ENCODE data around the gene DDX6. TPM values are rescaled to one million over a fixed set of nuclear protein-coding genes. Genes with fewer than 3 reads are reported as not detected.
A peak's percentile ranks its signal among the peaks of the same experiment; 100 is the strongest.
"Not testable (repeated sequence)": the region's sequence is repeated elsewhere in the genome, so short reads cannot be mapped to it uniquely, and the experiment has no call there.

DDX6 gene
- total RNA-seq, 1 donor from 2014 or later: 189 TPM

DNA sequence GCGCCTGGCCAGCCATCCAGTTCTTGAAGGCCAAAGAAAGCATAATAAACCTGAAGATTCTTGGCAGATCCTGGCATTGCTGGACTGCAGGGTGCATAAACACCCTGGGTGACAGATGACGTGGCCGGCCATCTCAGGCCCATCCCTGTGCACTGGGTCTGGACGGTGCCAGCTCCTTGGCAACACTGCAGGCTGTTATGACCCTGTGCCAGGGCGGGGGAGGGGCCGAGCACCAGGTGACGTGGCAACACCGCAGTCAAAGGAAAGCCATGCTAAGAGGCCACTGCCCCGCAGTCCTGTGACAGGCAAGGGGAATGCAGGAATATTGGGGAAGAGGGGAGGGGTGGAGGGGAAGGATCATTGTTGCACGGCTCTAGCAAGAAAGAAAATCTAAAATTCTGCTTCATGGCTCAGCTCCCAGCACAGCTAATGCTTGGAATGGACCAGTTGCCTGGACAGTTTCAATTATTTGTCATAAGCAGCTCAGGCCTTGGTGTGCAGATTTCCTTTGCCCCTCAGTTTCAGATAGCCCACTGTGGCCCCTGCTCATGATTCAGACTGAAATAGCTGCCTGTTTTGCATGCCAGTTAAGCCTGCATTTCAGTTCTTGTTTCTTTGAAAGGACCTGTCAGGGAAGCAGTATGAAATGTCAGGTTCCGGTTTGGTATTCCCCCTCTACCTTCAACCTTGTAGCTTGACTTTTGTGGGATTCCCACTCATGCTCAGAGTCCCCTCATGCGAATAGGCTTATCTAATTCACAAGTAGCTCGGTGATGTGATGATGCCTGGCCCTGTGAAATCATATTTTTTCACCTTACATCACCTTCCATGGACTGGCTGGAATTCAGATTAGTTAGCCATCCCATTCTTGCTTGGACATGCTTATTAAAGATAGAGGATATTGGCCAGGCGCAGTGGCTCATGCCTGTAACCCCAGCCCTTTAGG, 29.7 kb upstream of the DDX6 start:
- Mint-ChIP-seq H3K36me3 (no peaks in the 10 kb centered on the region), H3K9me3 (no peaks in the 10 kb centered on the region), H3K27ac (no peak overlapping the region), H3K4me3 (no peak overlapping the region), H3K4me1 (peaks cover 2% of the 10 kb centered on the region), H3K27me3 (ENCODE audit: low read depth) (no peaks in the 10 kb centered on the region)
- TF ChIP-seq CTCF (IDR thresholded peaks at IDR 0.05; ENCODE audit: unreplicated experiment): no peak
- DNase-seq (ENCODE audit: low spot score in 2 of 2, unreplicated experiment in 2 of 2): no peak

GRCh38 chr11:118820025-118820379, 29.0 kb upstream of the DDX6 start:
- not testable (repeated sequence) for H3K9me3 Mint-ChIP-seq; H3K4me3 Mint-ChIP-seq; DNase-seq (ENCODE audit: low spot score in 2 of 2, unreplicated experiment in 2 of 2); H3K36me3 Mint-ChIP-seq; H3K27ac Mint-ChIP-seq; H3K27me3 Mint-ChIP-seq (ENCODE audit: low read depth); H3K4me1 Mint-ChIP-seq

- no peaks in the 10 kb centered on the region for H3K27me3 Mint-ChIP-seq (ENCODE audit: low read depth)
- H3K4me3 Mint-ChIP-seq: no peak overlapping the region
- H3K9me3 Mint-ChIP-seq: no peaks in the 10 kb centered on the region
- no peak for TF ChIP-seq CTCF (IDR thresholded peaks at IDR 0.05; ENCODE audit: unreplicated experiment)
- H3K36me3 Mint-ChIP-seq: no peaks in the 10 kb centered on the region
- H3K4me1 Mint-ChIP-seq: peaks cover 2% of the 10 kb centered on the region
- H3K27ac Mint-ChIP-seq: peak overlapping the region; percentile 88
- no peak for DNase-seq (ENCODE audit: low spot score in 2 of 2, unreplicated experiment in 2 of 2)
These were observed 28.5 kb upstream of the DDX6 start for GRCh38 chr11:118819334-118820024.

GRCh38 chr11:118818130-118818529, 27.2 kb upstream of the DDX6 start:
- peaks cover 3% of the 10 kb centered on the region for H3K27me3 Mint-ChIP-seq (ENCODE audit: low read depth)
- no peaks in the 10 kb centered on the region for H3K36me3 Mint-ChIP-seq
- no peak overlapping the region for H3K4me3 Mint-ChIP-seq
- no peaks in the 10 kb centered on the region for H3K9me3 Mint-ChIP-seq
- DNase-seq (ENCODE audit: low spot score in 2 of 2, unreplicated experiment in 2 of 2): no peak
- TF ChIP-seq CTCF (IDR thresholded peaks at IDR 0.05; ENCODE audit: unreplicated experiment): no peak
- H3K27ac Mint-ChIP-seq: no peak overlapping the region
- H3K4me1 Mint-ChIP-seq: peaks cover 2% of the 10 kb centered on the region

GRCh38 chr11:118813551-118813950, 22.6 kb upstream of the DDX6 start:
- no peaks in the 10 kb centered on the region for H3K9me3 Mint-ChIP-seq
- H3K4me1 Mint-ChIP-seq: no peaks in the 10 kb centered on the region
- no peak for DNase-seq (ENCODE audit: low spot score in 2 of 2, unreplicated experiment in 2 of 2)
- H3K27me3 Mint-ChIP-seq (ENCODE audit: low read depth): peaks cover 8% of the 10 kb centered on the region
- no peak for TF ChIP-seq CTCF (IDR thresholded peaks at IDR 0.05; ENCODE audit: unreplicated experiment)
- no peak overlapping the region for H3K27ac Mint-ChIP-seq
- no peaks in the 10 kb centered on the region for H3K36me3 Mint-ChIP-seq
- H3K4me3 Mint-ChIP-seq: no peak overlapping the region

- no peak for TF ChIP-seq CTCF (IDR thresholded peaks at IDR 0.05; ENCODE audit: unreplicated experiment)
- peaks cover 8% of the 10 kb centered on the region for H3K9me3 Mint-ChIP-seq
- no peaks in the 10 kb centered on the region for H3K36me3 Mint-ChIP-seq
- DNase-seq (ENCODE audit: low spot score in 2 of 2, unreplicated experiment in 2 of 2): no peak
- no peaks in the 10 kb centered on the region for H3K4me1 Mint-ChIP-seq
- no peak overlapping the region for H3K4me3 Mint-ChIP-seq
- H3K27me3 Mint-ChIP-seq (ENCODE audit: low read depth): peaks cover 8% of the 10 kb centered on the region
- no peak overlapping the region for H3K27ac Mint-ChIP-seq
These were observed 21.5 kb upstream of the DDX6 start for GRCh38 chr11:118812485-118812884.
